Esophagus squamous epithelium (tissue), 5 donors: ENCODE results near the gene DENND1A. TPM values are rescaled to one million over a fixed set of nuclear protein-coding genes. Genes with fewer than 3 reads are reported as not detected.

ENCODE experiments used
- DNase-seq: peaks from one replicate; lab custom pipeline; 2025; lab: John Stamatoyannopoulos, UW
- H3K27ac ChIP-seq, 4 donors: fragments of 200-600 bp; sonication (generic); one replicate each; pipeline ENCODE4 v1.5.1; 2016 to 2019; ENCODE audit warnings: mild to moderate bottlenecking in 1 of 4
- H3K27me3 ChIP-seq, 4 donors: fragments of 200-600 bp; sonication (generic); 1 replicate in 3 of 4; 2 replicates in 1 of 4; pipeline versions ENCODE4 v1.5.1 to v1.6.0; 2017 to 2021; ENCODE audit warnings: antibody characterized with exemption in 1 of 4
- H3K36me3 ChIP-seq, 3 donors: fragments of 200-600 bp; sonication (generic); one replicate each; pipeline ENCODE4 v1.5.1; 2016 to 2019
- H3K4me1 ChIP-seq, 3 donors: fragments of 200-600 bp; sonication (generic); one replicate each; pipeline ENCODE4 v1.5.1; 2017 to 2019
- H3K4me3 ChIP-seq, 4 donors: fragments of 200-600 bp; sonication (generic); 1 replicate in 3 of 4; 2 replicates in 1 of 4; pipeline ENCODE4 v1.5.1; 2016 to 2019; ENCODE audit warnings: mild to moderate bottlenecking in 2 of 4, moderate library complexity in 1 of 4
- H3K9me3 ChIP-seq, 3 donors: fragments of 200-600 bp; sonication (generic); one replicate each; pipeline ENCODE4 v1.5.1; 2016 to 2019
- POLR2A ChIP-seq, 4 donors: fragments of 450-650 bp; IDR thresholded peaks; one replicate each; pipeline ENCODE4 v1.6.1; 2017; ENCODE audit warnings: antibody characterized with exemption in 4 of 4, mild to moderate bottlenecking in 4 of 4, moderate library complexity in 3 of 4
- WGBS, 2 donors: methylation state at CpG; one replicate each; pipeline ENCODE4 v1.1.5; 2018; 5-methylcytosine and 5-hydroxymethylcytosine counted together
- intact Hi-C: fragments of 100-400 bp; cut with DNase I; formaldehyde crosslinking; loops from one replicate; pipeline ENCODE4 v1.15.0; 2022
- total RNA-seq, 4 donors: library from RNA; depleted of rRNA; stranded (reverse); fragments of >200 nt; gene quantifications; one replicate each; pipeline ENCODE4 v1.1.0, GENCODE V29; 2016
- TF ChIP-seq, protein P1 (sequence below), 6 experiments: fragments of 450-650 bp in 4 of 6; fragments of 200-600 bp in 2 of 6; sonication (generic) in 2 of 6; IDR thresholded peaks; one replicate each; pipeline ENCODE4 v1.5.1; 2016 to 2019; ENCODE audit warnings: antibody characterized with exemption in 6 of 6, mild to moderate bottlenecking in 4 of 6, moderate library complexity in 4 of 6
- donor health status: DM: yes; HTN: yes; CAD: no.

The DENND1A gene
- total RNA-seq, 4 donors from 2014 or later, result 5.3 to 16.0 (median 12.9) TPM

DNA sequence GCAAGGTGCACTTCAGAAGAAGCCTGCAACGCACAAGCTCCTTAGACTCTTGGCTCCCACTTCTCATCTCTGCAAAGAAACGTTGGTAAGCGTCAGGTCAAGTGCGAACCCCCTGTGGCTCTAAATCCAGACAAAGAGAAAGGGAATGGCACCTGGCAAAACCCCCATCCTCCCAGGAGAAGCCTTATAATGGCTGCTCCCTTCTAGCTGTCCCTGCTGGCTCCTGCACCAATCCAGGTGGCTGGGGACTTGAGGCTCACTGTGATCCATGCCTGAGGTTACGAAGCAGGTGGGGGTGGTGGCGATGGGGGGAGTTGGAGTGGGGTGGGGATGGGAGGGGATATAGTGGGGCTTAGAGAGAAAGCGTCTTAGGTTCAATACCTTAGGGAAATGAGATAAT, 272.8 kb downstream of the DENND1A start:
- intact Hi-C loops, result no loop called here
- Histone ChIP-seq H3K36me3 (peaks cover 0 to 4% (median 0%) of the 10 kb centered on the region in 3 donors), H3K9me3 (peaks cover 0 to 6% (median 0%) of the 10 kb centered on the region in 3 donors), H3K4me1 (peaks cover 0 to 6% (median 0%) of the 10 kb centered on the region in 3 donors), H3K4me3 (no peak overlapping the region), H3K27ac (no peak overlapping the region), H3K27me3 (no peaks in the 10 kb centered on the region)
- no peak for TF ChIP-seq POLR2A (IDR thresholded peaks at IDR 0.05)
- TF ChIP-seq, protein P1, sequence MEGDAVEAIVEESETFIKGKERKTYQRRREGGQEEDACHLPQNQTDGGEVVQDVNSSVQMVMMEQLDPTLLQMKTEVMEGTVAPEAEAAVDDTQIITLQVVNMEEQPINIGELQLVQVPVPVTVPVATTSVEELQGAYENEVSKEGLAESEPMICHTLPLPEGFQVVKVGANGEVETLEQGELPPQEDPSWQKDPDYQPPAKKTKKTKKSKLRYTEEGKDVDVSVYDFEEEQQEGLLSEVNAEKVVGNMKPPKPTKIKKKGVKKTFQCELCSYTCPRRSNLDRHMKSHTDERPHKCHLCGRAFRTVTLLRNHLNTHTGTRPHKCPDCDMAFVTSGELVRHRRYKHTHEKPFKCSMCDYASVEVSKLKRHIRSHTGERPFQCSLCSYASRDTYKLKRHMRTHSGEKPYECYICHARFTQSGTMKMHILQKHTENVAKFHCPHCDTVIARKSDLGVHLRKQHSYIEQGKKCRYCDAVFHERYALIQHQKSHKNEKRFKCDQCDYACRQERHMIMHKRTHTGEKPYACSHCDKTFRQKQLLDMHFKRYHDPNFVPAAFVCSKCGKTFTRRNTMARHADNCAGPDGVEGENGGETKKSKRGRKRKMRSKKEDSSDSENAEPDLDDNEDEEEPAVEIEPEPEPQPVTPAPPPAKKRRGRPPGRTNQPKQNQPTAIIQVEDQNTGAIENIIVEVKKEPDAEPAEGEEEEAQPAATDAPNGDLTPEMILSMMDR (IDR thresholded peaks at IDR 0.05), result no peak
- 91 to 100% methylated on average over 5 of the region's 7 CpGs for WGBS, 2 donors
- DNase-seq, result no peak

DNA sequence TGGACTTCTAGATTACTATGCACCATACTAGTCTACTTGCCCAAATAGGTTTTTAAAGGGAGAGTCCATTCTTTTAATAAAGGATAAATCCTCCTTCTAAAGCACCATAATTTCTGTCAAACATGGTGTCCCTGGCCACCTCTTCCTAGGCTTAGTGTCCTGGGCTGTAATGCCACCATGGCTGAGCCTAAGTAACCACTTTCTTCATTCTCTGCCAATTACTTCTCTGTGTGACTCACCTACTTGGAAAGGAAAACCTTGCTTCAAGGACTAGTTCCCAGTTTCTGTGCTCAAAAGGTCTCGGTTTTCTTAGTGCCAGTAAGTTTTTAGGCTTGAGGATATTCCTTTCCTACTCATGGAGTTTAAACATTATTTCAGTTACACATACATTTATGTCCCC, 273.4 kb downstream of the DENND1A start:
- Histone ChIP-seq H3K4me3 (no peak overlapping the region), H3K27ac (no peak overlapping the region), H3K9me3 (peaks cover 0 to 1% (median 0%) of the 10 kb centered on the region in 3 donors), H3K4me1 (peaks cover 0 to 6% (median 0%) of the 10 kb centered on the region in 3 donors), H3K36me3 (peaks cover 0 to 5% (median 3%) of the 10 kb centered on the region in 3 donors), H3K27me3 (no peaks in the 10 kb centered on the region)
- intact Hi-C loops, result no loop called here
- WGBS, 2 donors, result 33% methylated on average over 1 of the region's 1 CpG
- TF ChIP-seq, protein P1 (IDR thresholded peaks at IDR 0.05), result no peak
- no peak for TF ChIP-seq POLR2A (IDR thresholded peaks at IDR 0.05)
- DNase-seq, result no peak

GRCh38 chr9:123655681-123656423, 274.1 kb downstream of the DENND1A start:
- Histone ChIP-seq H3K9me3 (no peaks in the 10 kb centered on the region), H3K4me3 (no peak overlapping the region), H3K27ac (no peak overlapping the region), H3K36me3 (peaks cover 0 to 10% (median 5%) of the 10 kb centered on the region in 3 donors), H3K27me3 (no peaks in the 10 kb centered on the region), H3K4me1 (peaks cover 0 to 6% (median 0%) of the 10 kb centered on the region in 3 donors)
- WGBS, 2 donors, result 94 to 96% methylated on average over 9 of the region's 9 CpGs
- no peak for DNase-seq
- no peak for TF ChIP-seq POLR2A (IDR thresholded peaks at IDR 0.05)
- intact Hi-C loops, result no loop called here

DNA sequence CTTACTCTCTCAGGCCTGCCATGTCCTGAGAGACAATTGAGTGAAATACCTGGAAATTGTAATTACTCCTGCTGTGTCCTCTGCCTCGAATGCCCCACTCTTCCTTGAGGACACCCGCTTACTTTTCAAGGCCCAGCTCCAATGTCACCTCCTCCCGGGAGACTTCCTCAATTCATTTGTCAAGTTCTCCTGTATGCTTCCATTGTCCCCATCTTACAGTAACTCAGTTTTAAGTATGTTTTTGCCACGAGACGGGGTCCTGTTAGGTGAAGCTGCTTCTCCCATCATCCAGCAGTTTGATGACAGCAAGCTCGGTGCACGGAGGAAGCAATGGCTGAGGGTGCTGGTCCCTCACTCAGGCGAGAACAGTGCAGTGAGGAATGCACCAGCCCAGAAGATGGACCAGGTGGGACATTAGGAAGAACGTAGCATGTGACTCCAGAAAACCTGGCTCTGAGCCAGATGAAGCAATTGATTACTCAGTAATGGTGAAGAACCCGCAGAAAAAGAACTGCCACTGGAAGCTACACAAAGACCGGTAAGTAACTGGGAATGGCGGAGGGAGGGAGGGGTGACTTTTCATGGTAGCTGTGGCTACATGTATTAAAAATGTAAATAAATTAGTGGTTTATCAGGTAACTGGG, 274.8 kb downstream of the DENND1A start:
- TF ChIP-seq POLR2A (IDR thresholded peaks at IDR 0.05), result no peak
- TF ChIP-seq, protein P1 (IDR thresholded peaks at IDR 0.05), result no peak
- H3K27me3 ChIP-seq, result no peaks in the 10 kb centered on the region
- no peaks in the 10 kb centered on the region for H3K9me3 ChIP-seq
- H3K4me3 ChIP-seq, result no peak overlapping the region
- H3K36me3 ChIP-seq, result peaks cover 0 to 15% (median 5%) of the 10 kb centered on the region in 3 donors
- no peak overlapping the region for H3K27ac ChIP-seq
- WGBS, 2 donors, result 88 to 89% methylated on average over 11 to 12 of the region's 12 CpGs
- no peak for DNase-seq
- peaks cover 0 to 6% (median 0%) of the 10 kb centered on the region in 3 donors for H3K4me1 ChIP-seq
- intact Hi-C loops, result no loop called here

- intact Hi-C loops, result no loop called here
- Histone ChIP-seq H3K36me3 (peaks cover 0 to 18% (median 5%) of the 10 kb centered on the region in 3 donors), H3K4me3 (no peak overlapping the region), H3K4me1 (peaks cover 0 to 6% (median 0%) of the 10 kb centered on the region in 3 donors), H3K27me3 (no peaks in the 10 kb centered on the region), H3K27ac (no peak overlapping the region), H3K9me3 (no peaks in the 10 kb centered on the region)
- 79 to 86% methylated on average over 7 to 8 of the region's 13 CpGs for WGBS, 2 donors
- DNase-seq, result no peak
- TF ChIP-seq, protein P1 (IDR thresholded peaks at IDR 0.05), result no peak
- TF ChIP-seq POLR2A (IDR thresholded peaks at IDR 0.05), result no peak
Observed at GRCh38 chr9:123654218-123654993, 275.5 kb downstream of the DENND1A start.
